C4-2B (cell line): Measurements from ENCODE around the gene LCTL.

Source experiments
- ZFX ChIP-seq: fragments of 450-650 bp; IDR thresholded peaks from 2 replicates; pipeline ENCODE4 v1.6.1; 2017
- TF ChIP-seq, protein P1 (sequence below): fragments of 450-650 bp; conservative IDR thresholded peaks from 2 replicates; pipeline ENCODE4 v1.5.1; 2017; ENCODE audit warnings: mild to moderate bottlenecking

DNA sequence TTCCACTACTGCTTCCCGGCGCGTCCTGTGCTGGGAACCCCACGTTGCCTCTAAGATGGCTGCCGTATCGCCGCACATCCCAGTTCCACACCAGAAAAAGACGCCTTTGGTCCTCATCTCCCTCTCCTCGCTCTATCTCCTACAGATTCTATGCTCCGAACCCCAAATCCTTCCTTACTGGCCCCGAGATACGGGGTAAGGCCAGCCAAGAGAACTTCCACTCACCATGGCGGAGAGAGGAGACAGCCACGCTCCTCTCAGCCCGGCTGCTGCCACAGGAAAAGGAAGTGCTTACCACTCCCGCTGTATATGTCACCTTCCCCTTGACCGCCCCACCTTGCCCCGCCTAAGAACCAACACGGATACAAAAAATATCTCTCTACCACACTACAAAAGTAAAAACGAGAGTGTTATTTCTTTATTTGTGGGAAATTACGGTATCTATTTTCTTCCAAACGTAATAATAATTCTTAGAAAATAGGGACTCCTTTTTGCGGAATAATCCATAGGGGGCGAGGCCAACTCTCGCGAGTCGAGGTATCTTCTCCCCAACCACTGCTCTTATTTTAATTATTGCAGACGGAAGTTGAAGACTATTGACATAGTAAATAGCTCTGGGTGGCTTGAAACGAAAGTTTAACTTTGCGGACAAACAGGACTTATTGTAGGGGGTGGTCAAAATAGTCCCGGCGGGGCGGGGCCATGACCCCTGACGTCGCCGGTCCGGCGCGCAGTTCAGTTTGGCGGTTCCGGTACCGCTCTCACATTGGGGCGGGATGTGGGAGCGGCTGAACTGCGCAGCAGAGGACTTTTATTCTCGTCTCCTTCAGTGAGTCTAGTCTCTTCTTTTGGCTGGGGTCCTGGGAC lies 61.0 kb downstream of the LCTL start, which contains the start of the genes RPL4 and ZWILCH:
- TF ChIP-seq, protein P1, sequence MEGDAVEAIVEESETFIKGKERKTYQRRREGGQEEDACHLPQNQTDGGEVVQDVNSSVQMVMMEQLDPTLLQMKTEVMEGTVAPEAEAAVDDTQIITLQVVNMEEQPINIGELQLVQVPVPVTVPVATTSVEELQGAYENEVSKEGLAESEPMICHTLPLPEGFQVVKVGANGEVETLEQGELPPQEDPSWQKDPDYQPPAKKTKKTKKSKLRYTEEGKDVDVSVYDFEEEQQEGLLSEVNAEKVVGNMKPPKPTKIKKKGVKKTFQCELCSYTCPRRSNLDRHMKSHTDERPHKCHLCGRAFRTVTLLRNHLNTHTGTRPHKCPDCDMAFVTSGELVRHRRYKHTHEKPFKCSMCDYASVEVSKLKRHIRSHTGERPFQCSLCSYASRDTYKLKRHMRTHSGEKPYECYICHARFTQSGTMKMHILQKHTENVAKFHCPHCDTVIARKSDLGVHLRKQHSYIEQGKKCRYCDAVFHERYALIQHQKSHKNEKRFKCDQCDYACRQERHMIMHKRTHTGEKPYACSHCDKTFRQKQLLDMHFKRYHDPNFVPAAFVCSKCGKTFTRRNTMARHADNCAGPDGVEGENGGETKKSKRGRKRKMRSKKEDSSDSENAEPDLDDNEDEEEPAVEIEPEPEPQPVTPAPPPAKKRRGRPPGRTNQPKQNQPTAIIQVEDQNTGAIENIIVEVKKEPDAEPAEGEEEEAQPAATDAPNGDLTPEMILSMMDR: no peak
- TF ChIP-seq ZFX: no peak
